Adrenal gland (tissue), 12 donors: ENCODE data around the gene EVL. TPM values are rescaled to one million over a fixed set of nuclear protein-coding genes. Genes with fewer than 3 reads are reported as not detected.

Source experiments
- DNase-seq, 7 donors: peaks; one replicate each; pipeline ENCODE4 v3.0.0-alpha.2; 2019 to 2020
- H3K27ac ChIP-seq, 5 donors: fragments of 200-600 bp; sonication (generic) in 4 of 5; 1 replicate in 3 of 5; 2 replicates in 2 of 5; pipeline versions ENCODE4 v1.5.1 to v1.8.0; 2016 to 2020; ENCODE audit warnings: mild to moderate bottlenecking in 1 of 5
- H3K27me3 ChIP-seq: fragments of 200-600 bp; 2 replicates; pipeline ENCODE4 v1.8.0; 2021
- H3K36me3 ChIP-seq, 2 donors: fragments of 200-600 bp; replicated peaks in 1 of 2; 1 replicate in 1 of 2; 2 replicates in 1 of 2; pipeline versions ENCODE4 v1.5.1 to v1.8.0; 2018 to 2022
- H3K4me1 ChIP-seq, 2 donors: fragments of 200-600 bp; replicated peaks in 1 of 2; 1 replicate in 1 of 2; 2 replicates in 1 of 2; pipeline versions ENCODE4 v1.5.1 to v1.8.0; 2018 to 2021
- H3K4me3 ChIP-seq, 4 donors: fragments of 200-600 bp; sonication (generic) in 3 of 4; one replicate each; pipeline ENCODE4 v1.5.1; 2016 to 2018
- H3K9me3 ChIP-seq, 3 donors: fragments of 200-600 bp; sonication (generic) in 1 of 3; replicated peaks in 1 of 3; 1 replicate in 2 of 3; 2 replicates in 1 of 3; pipeline versions ENCODE4 v1.5.1 to v1.8.0; 2016 to 2021
- CTCF ChIP-seq, 6 experiments: fragments of 450-650 bp in 4 of 6; fragments of 200-600 bp in 2 of 6; sonication (generic) in 1 of 6; IDR thresholded peaks; 1 replicate in 5 of 6; 2 replicates in 1 of 6; pipeline versions ENCODE4 v1.5.1 to v1.8.0; 2016 to 2021; ENCODE audit warnings: antibody characterized with exemption in 6 of 6, mild to moderate bottlenecking in 2 of 6, moderate library complexity in 1 of 6
- POLR2A ChIP-seq, 2 donors: fragments of 450-650 bp; IDR thresholded peaks; one replicate each; pipeline ENCODE4 v1.6.1; 2017; ENCODE audit warnings: antibody characterized with exemption in 2 of 2, mild to moderate bottlenecking in 2 of 2, moderate library complexity in 1 of 2
- WGBS, 4 donors: extraction: QIAGEN DNeasy Blood & Tissue Kit in 2 of 4; methylation state at CpG; one replicate each; pipeline versions ENCODE4 v1.1.5 to v1.1.7; 2013 to 2017; 5-methylcytosine and 5-hydroxymethylcytosine counted together
- intact Hi-C, 2 donors: fragments of 100-400 bp; cut with DNase I; formaldehyde crosslinking; loops; one replicate each; pipeline versions ENCODE4 v1.14.1 to v1.15.0; 2022 to 2023
- polyA plus RNA-seq, 3 donors: library from polyadenylated mRNA; stranded (reverse); fragments of 200-250 nt in 2 of 3; fragments of 350-450 nt in 1 of 3; fragmentation: Illumina TruSeq in 1 of 3; extraction: RNeasy Lipid Tissue Mini Kit (QIAGEN cat#74804) in 1 of 3; gene quantifications; one replicate each; pipeline ENCODE4 v1.2.3, GENCODE V29; 2013 to 2014
- total RNA-seq, 9 donors: library from RNA; depleted of rRNA in 4 of 9; stranded (reverse); fragments of >200 nt in 4 of 9; fragments of 120-200 nt in 1 of 9; fragmentation: NEBNext Ultra II Directional in 1 of 9; extraction: Animal tissue kit (Norgen Biotek cat#: 25700) in 1 of 9; gene quantifications; one replicate each; pipeline versions ENCODE4 v1.1.0 to v1.2.4, GENCODE V29; 2013 to 2023
- donor health status: healthy with polysubstance abuse.
- donor health status: Bipolar disorder and iron deficiency.
- donor health status: DM: yes; HTN: yes; CAD: no.
- donor health status: DM: no; HTN: no; CAD: no.
- donor health status: DM: no; HTN: no; CAD: no.
- donor health status: DM: yes; HTN: yes; CAD: no.

The EVL gene
- total and polyA plus RNA-seq, 12 donors: 23.7 to 209 (median 46.8) TPM

GRCh38 chr14:100119251-100119650 is 54.0 kb downstream of the EVL start:
- no peaks in the 10 kb centered on the region for H3K9me3 ChIP-seq
- WGBS, 4 donors: 87 to 96% (median 94%) methylated on average over 3 to 8 of the region's 8 CpGs
- DNase-seq: no peak
- intact Hi-C loops: no loop called here
- no peaks in the 10 kb centered on the region for H3K27me3 ChIP-seq
- no peak overlapping the region for H3K4me3 ChIP-seq
- no peaks in the 10 kb centered on the region for H3K36me3 ChIP-seq
- no peaks in the 10 kb centered on the region for H3K4me1 ChIP-seq
- TF ChIP-seq POLR2A (IDR thresholded peaks at IDR 0.05): no peak
- no peak for TF ChIP-seq CTCF (IDR thresholded peaks at IDR 0.05)
- H3K27ac ChIP-seq: no peak overlapping the region

- Histone ChIP-seq H3K4me1 (no peaks in the 10 kb centered on the region), H3K27ac (no peak overlapping the region), H3K9me3 (no peaks in the 10 kb centered on the region), H3K36me3 (peaks cover 0 to 3% of the 10 kb centered on the region in 2 donors), H3K27me3 (no peaks in the 10 kb centered on the region), H3K4me3 (no peak overlapping the region)
- no peak for DNase-seq
- intact Hi-C loops: no loop called here
- 91 to 98% (median 96%) methylated on average over 8 to 18 of the region's 18 CpGs for WGBS, 4 donors
- TF ChIP-seq POLR2A (IDR thresholded peaks at IDR 0.05): no peak
- no peak for TF ChIP-seq CTCF (IDR thresholded peaks at IDR 0.05)
Measured at GRCh38 chr14:100120522-100121269, 55.5 kb downstream of the EVL start.

DNA sequence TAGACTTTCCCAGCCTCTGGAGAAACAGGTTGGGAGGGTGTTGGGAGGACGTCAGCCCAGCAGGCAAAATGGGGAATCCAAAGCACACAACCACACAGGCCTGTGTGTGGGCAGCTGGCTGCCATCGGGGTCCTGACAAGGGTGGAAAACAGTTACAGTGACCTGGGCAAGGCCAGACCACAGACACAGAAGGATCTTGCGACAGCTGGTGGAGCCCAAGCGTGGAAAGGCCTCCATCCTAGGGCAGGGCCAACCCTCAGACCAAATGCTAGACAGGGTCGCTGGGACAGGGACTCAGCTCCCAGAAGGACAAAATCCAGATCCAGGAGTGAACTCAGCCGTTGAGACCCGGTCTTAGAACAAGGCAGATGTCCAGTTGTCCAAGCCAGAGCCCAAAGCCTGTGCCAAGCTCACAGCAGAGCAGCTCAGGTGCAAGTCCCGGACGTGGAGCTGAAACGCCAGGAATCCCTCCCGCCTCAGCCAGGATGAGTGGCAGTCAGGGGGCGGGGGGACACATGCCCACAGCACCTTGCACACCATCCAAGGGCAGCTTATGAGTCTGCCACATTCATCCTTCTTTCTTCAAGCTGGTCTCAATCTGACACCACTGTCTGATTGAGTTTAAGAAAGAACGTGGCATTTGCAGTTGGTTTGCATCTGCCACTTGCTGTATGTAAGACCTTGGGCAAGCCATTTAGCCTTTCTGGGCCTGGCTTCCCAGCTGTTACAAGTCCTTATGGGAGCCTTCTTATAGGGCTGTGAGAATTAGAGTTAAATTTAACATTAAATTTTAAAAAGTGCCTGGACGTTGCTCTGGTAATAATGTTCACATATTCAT is 56.6 kb downstream of the EVL start:
- peaks cover 0 to 12% of the 10 kb centered on the region in 2 donors for H3K36me3 ChIP-seq
- no peaks in the 10 kb centered on the region for H3K4me1 ChIP-seq
- intact Hi-C loops: no loop called here

More for the DNA sequence above, 56.6 kb downstream of the EVL start:
- no peak overlapping the region for H3K27ac ChIP-seq
- no peak overlapping the region for H3K4me3 ChIP-seq
- H3K27me3 ChIP-seq: no peaks in the 10 kb centered on the region
- 90 to 97% (median 94%) methylated on average over 8 to 14 of the region's 14 CpGs for WGBS, 4 donors
- DNase-seq: no peak
- H3K9me3 ChIP-seq: no peaks in the 10 kb centered on the region
- no peak for TF ChIP-seq CTCF (IDR thresholded peaks at IDR 0.05)
- TF ChIP-seq POLR2A (IDR thresholded peaks at IDR 0.05): no peak
